NCI-H345 treated with DMSO at 0.1 percent for 48 hours (cell line): ENCODE measurements around the gene RASL10A.
A peak's percentile ranks its signal among the peaks of the same experiment; 100 is the strongest.

Experiments
- DNase-seq: peaks from one replicate; lab custom pipeline; 2025; ENCODE audit not compliant: unreplicated experiment; lab: John Stamatoyannopoulos, UW

RASL10A gene

DNA sequence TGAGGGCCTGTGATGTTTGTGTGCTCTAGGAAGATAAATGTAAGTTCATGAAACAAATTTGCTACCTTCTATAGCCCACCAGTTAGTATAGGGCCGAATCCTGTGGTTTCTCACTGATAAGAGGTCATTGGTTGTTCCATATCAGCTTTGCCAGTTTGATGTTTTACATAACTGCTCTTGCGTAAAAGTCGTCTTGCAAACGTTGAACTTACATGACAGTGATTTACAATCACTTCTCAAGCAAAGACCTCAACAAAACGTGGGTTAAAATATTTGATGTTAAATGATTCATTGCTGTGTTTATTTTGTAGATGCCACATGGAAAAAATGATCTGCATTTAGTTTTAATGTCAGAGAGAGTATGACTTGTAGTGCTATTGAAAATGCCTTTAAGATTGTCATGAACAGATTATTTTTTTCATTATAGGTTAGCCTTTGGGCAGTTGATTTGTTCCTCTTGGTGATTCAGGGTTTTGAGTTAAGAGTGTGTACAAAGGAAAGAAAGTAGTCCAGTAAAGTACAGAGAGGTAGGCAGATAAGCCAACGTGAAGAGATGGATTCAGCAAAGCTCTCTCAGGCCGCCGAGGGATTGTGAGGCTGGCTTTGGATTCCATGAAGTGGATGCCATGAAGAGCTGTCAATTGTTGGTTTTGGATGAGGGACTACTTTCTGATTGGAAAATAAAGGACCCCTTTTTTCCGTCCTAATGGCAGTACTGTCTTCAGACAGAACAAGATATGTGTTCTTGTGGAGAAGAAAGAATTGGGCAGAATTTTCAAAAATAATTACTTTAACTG lies 44.8 kb downstream of the RASL10A start:
- no peak for DNase-seq

DNA sequence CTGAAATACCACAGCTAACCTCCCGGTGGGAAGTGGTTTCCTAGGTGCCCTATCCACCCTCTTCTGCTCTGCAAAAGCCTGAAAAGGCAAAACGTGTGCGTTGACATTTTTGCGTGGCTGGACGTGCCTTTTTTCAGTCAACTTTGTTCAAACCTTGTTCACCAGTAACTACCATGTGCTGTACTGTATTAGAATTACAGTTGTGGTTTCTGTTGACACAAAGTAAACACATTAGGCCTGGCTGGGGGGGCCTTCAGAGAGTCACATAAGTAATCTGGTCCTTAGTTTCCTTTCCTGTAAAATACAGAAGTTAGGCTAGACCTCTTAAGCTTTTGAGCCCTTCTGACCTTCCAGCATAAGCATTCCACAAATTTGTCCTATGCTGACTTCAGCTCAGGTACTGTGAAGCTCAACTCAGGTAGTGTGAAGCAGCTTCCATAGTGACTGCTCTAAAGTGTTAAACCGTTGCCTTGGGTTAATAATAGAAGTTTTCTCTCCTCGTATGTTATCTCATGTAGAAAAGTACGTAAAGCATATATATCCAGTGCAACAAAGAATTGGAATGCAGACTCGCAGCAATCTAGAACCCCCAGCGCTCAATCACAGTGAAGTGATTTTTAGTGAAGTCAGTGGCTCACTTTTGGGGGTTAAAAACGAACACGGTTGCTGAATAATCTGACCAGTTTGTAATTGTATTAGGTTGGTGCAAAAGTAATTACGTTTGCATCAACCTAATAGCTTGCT lies 45.6 kb downstream of the RASL10A start:
- DNase-seq: no peak

DNA sequence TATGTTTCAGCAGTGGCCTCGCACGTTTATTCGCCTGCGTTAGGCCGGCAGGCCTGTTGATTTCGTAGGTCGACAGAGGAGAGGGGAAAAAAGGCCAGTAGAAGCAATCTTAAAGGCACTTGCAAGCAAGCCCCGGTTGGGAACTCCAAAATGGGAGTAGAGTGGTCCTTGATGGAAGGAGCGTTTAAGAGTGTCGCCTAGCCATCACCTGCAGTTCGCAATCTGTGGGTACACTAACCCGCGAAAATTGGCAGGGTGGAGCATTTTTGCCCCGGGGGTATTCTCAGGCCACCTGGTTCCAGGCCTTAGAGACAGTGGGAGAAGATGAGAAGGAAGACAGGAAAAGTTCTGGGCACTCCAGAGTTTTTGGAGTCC lies 46.3 kb downstream of the RASL10A start:
- no peak for DNase-seq

GRCh38 chr22:29268511-29269229 lies 46.8 kb downstream of the RASL10A start:
- no peak for DNase-seq

- peak; percentile 74 for DNase-seq
Measured at GRCh38 chr22:29267858-29268510, 47.5 kb downstream of the RASL10A start, which contains the start of the genes EWSR1 and RHBDD3. Gene EWSR1, plus strand, starts transcription at chr22:29268268. Its CDS starts 69 bp downstream, at chr22:29268337. Gene RHBDD3, minus strand, starts transcription at chr22:29267981. Its CDS starts 2,355 bp downstream, at chr22:29265626.

- no peak for DNase-seq
Measured at GRCh38 chr22:29267462-29267857, 48.0 kb downstream of the RASL10A start.

DNA sequence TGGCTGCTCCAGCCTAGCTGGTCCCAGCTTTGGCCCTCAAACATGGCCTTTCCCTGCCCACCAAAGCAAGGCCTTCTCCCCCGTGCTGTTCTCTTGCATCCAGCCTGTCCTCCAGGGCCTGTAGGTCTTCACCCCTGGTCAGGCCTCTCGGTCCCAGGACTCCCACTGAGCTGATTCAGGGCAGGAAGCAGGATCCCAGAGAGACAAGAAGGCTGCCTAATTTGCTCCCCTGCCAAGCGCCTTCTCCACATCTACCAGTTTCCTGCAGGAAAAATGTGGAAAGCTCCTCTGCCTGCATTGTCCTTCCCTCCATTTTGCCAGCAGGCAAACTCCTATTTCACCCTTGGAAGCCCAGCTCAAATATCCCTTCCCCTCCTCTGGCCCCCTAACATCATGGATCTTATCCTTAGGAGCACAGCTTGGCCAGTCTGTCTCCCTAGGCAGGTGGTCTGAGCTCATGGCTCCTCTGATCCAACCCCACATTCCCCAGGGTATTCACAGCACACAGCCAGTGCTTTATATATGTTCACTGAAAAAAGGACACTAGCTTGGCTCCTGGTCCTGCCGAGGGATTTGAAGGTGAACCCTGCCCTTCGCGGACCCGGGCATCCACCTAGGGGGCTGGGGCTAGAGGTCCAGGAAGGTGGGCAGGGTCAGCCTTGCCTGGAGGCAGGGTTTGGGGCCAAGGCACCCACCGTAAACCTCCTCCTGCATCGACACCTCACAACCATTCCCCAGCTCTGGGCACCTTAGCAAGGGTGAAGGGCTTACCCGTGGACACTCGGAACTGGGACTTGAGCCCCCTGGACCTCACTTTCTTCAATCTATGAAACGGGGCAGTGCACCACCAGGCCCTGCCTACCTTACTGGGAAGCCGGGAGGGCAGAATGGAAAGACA lies 48.7 kb downstream of the RASL10A start:
- DNase-seq: no peak

GRCh38 chr22:29265929-29266328 lies 49.6 kb downstream of the RASL10A start:
- no peak for DNase-seq

- no peak for DNase-seq
Measured at GRCh38 chr22:29265305-29265704, 50.2 kb downstream of the RASL10A start.

DNA sequence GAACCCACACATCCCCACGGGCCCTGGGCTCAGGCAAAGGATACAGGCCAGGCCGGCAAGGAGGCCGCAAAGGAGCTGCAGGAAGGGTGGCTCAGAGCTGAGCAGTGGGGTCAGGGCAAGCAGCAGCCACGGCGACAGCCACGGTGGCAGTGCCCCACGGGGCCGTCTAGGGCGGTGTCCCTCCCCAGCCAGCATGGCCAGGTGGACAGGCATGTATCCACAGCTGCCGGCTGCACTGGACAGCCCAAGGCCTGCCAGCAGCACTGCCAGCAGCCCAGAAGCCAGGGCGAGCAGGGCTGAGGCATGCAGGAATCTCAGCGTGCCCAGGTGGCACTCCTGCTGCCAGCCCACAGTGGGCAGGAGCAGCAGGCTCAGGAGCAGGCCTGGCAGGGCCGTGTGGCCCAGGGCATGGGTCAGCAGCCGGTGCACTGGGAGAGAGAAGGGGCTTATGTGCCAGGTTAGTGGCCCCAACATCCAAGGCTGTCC lies 51.7 kb downstream of the RASL10A start:
- DNase-seq: no peak
